ENCODE measurements around the gene MPPED1. TPM values are rescaled to one million over a fixed set of nuclear protein-coding genes. Genes with fewer than 3 reads are reported as not detected.

MPPED1 gene
- total RNA-seq, 1 donor from 2014 or later, result not detected

DNA sequence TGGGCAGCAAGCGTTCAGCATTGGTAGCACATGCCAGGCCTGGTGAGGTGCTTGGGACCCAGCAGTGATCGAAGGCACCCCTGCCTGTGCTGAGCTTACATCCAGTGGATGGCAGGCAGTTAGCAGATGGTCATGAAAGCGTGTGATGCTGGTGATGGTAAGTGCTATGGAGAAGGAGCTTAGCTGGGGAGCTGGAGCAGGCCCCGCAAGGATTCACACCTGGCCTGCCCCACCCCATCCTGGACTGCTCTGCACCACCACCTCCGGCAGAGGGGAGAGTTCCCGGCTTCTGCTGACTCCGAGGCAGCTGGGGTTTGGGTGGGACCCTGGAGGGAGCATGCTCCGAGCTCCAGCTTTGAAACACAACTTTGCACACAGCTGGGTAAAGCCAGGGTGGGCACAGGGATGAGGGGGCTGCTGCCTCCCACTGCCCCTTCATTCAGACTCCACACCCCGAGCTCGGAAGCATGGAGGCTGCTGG, 16.2 kb downstream of the MPPED1 start:
- peaks cover 95% of the 10 kb centered on the region for H3K27me3 ChIP-seq (ENCODE audit: low read depth)

DNA sequence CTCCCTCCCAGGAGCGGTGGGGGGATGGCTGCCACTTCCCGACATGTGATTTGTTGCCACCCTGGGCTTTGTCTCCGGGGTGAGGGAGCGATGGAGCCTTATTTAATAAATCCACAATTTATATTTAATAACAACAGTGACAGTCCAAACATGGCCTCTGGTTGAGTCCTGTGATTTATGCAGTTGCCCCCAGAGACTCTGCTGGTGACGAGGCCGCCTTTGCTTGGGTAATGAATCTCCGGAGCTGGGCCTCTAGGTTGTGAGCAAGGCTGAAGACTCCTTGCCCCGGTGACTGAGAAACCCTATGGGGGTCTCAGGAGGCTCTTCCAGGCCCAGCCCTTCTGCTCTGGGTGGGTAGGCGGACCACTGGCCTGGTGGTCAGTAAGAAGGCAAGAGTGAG, 16.7 kb downstream of the MPPED1 start:
- H3K27me3 ChIP-seq (ENCODE audit: low read depth), result peaks cover 95% of the 10 kb centered on the region
- TF ChIP-seq, protein P1, sequence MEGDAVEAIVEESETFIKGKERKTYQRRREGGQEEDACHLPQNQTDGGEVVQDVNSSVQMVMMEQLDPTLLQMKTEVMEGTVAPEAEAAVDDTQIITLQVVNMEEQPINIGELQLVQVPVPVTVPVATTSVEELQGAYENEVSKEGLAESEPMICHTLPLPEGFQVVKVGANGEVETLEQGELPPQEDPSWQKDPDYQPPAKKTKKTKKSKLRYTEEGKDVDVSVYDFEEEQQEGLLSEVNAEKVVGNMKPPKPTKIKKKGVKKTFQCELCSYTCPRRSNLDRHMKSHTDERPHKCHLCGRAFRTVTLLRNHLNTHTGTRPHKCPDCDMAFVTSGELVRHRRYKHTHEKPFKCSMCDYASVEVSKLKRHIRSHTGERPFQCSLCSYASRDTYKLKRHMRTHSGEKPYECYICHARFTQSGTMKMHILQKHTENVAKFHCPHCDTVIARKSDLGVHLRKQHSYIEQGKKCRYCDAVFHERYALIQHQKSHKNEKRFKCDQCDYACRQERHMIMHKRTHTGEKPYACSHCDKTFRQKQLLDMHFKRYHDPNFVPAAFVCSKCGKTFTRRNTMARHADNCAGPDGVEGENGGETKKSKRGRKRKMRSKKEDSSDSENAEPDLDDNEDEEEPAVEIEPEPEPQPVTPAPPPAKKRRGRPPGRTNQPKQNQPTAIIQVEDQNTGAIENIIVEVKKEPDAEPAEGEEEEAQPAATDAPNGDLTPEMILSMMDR (IDR thresholded peaks at IDR 0.05; ENCODE audit: borderline replicate concordance), result no peak
- H3K9me3 ChIP-seq (replicated peaks), result no peaks in the 10 kb centered on the region
- H3K4me1 ChIP-seq, result no peaks in the 10 kb centered on the region
- intact Hi-C loops (cut with micrococcal nuclease), result no loop called here
- H3K4me3 ChIP-seq, result no peak overlapping the region
- H3K27ac ChIP-seq (replicated peaks), result no peak overlapping the region
- DNase-seq, result no peak
- no peaks in the 10 kb centered on the region for H3K36me3 ChIP-seq

More for the DNA sequence above, 16.2 kb downstream of the MPPED1 start:
- H3K36me3 ChIP-seq, result no peaks in the 10 kb centered on the region
- no peaks in the 10 kb centered on the region for H3K4me1 ChIP-seq
- no peak overlapping the region for H3K27ac ChIP-seq (replicated peaks)
- no peak overlapping the region for H3K4me3 ChIP-seq
- DNase-seq, result no peak
- TF ChIP-seq, protein P1 (IDR thresholded peaks at IDR 0.05; ENCODE audit: borderline replicate concordance), result no peak
- intact Hi-C loops (cut with micrococcal nuclease), result no loop called here
- no peaks in the 10 kb centered on the region for H3K9me3 ChIP-seq (replicated peaks)

DNA sequence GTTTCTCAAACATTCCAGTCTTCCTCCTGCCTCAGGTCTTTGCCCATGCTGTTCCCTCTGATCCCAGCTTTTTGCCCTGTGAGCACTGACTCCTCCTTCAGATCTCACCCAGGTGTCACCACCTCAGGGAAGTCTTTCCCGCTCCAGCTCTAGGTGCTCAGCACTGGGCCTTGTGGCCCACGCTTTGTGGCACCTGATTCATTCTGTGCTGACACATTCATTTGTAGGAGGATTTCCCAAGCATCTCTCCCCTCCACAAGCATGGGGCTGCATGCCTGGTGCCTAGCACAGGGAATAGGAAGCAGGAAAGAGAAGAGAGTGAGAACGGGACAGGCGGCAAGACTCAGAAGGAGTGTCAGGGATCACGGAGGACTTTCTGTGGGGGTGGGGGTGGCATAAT, 17.6 kb downstream of the MPPED1 start:
- Histone ChIP-seq H3K36me3 (no peaks in the 10 kb centered on the region), H3K4me3 (no peak overlapping the region), H3K27ac (replicated peaks) (no peak overlapping the region), H3K27me3 (ENCODE audit: low read depth) (peaks cover 95% of the 10 kb centered on the region), H3K4me1 (no peaks in the 10 kb centered on the region), H3K9me3 (replicated peaks) (no peaks in the 10 kb centered on the region)
- TF ChIP-seq, protein P1 (IDR thresholded peaks at IDR 0.05; ENCODE audit: borderline replicate concordance), result no peak
- no peak for DNase-seq
- intact Hi-C loops (cut with micrococcal nuclease), result no loop called here

DNA sequence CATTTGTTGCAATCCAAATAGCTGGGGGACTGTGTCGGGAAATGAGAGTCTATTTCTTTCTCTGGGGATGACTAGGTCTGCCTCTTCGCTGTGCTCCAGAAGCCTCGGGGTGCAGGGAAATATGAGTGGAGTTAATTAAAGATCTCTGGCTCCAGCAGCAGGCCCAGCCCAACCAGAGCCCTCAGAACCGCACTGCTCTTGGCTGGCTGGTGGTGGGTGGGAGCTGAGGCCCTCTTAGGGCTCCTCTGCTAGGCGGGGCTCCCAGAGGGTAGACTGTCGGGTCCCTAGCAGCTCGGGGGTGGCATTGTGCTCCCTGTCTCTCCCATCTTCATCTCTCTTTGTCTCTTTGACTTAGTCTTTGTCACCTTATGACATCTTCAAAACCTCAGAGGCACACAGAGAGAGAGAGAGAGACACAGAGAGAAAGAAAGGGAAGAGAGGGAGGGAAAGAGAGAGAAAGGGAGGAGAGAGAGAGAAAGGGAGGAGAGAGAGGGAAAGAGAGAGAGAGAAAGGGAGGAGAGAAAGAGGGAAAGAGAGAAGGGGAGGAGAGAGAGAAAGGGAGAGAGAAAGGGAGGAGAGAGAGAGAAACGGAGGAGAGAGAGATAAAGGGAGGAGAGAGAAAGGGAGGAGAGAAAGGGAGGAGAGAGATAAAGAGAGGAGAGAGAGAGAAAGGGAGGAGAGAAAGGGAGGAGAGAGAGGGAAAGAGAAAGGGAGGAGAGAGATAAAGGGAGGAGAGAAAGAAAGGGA, 20.2 kb downstream of the MPPED1 start:
- Histone ChIP-seq H3K27me3 (ENCODE audit: low read depth) (peaks cover 95% of the 10 kb centered on the region), H3K4me3 (no peak overlapping the region), H3K36me3 (no peaks in the 10 kb centered on the region), H3K4me1 (no peaks in the 10 kb centered on the region), H3K27ac (replicated peaks) (no peak overlapping the region), H3K9me3 (replicated peaks) (no peaks in the 10 kb centered on the region)
- DNase-seq, result no peak
- TF ChIP-seq, protein P1 (IDR thresholded peaks at IDR 0.05; ENCODE audit: borderline replicate concordance), result no peak
- intact Hi-C loops (cut with micrococcal nuclease), result no loop called here

DNA sequence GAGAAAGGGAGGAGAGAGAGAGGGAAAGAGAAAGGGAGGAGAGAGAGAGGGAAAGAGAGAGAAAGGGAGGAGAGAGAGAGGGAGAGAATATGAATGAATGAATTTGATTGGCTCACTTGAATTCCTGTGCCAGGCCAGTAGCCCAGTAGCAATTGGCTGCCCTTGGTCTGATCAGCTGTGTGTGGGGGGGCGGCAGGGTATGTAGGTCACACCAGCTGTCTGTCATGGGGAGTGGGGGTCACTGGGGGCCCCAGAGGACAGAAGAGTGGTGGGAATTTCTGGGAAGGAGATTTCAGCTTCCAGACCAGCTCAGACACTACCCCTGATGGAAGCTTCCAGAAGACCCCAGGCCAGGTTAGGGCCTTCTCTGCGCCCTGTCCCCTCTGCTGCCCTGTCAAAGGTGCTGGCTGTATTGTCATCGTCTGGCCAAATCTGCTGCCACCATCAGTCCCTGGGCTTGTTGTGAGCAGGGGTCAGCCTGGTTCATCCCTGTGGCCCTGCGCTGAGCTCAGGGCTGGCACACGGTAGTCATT, 21.1 kb downstream of the MPPED1 start:
- no peak for DNase-seq
- Histone ChIP-seq H3K9me3 (replicated peaks) (no peaks in the 10 kb centered on the region), H3K36me3 (no peaks in the 10 kb centered on the region), H3K4me1 (no peaks in the 10 kb centered on the region), H3K27ac (replicated peaks) (no peak overlapping the region), H3K4me3 (no peak overlapping the region), H3K27me3 (ENCODE audit: low read depth) (peaks cover 95% of the 10 kb centered on the region)
- intact Hi-C loops (cut with micrococcal nuclease), result no loop called here
- TF ChIP-seq, protein P1 (IDR thresholded peaks at IDR 0.05; ENCODE audit: borderline replicate concordance), result no peak

Data from left ventricle myocardium inferior (tissue), 1 donor.